Progenitor cell of endocrine pancreas (in vitro differentiated cells): ENCODE results near the gene EGFL8. TPM values are rescaled to one million over a fixed set of nuclear protein-coding genes. Genes with fewer than 3 reads are reported as not detected.
A peak's percentile ranks its signal among the peaks of the same experiment; 100 is the strongest.

ENCODE experiments used
- DNase-seq: peaks from one replicate; pipeline ENCODE4 v3.0.0; 2021; ENCODE audit warnings: low spot score; ENCODE audit not compliant: unreplicated experiment
- H3K27ac Mint-ChIP-seq: 2 replicates; pipeline ENCODE4 v1.8.0; 2021; ENCODE audit warnings: mild to moderate bottlenecking, moderate library complexity, mixed read lengths
- H3K27me3 Mint-ChIP-seq: 2 replicates; pipeline ENCODE4 v1.8.0; 2021; ENCODE audit warnings: mixed read lengths
- H3K36me3 Mint-ChIP-seq: 2 replicates; pipeline ENCODE4 v1.8.0; 2022; ENCODE audit warnings: mixed read lengths; ENCODE audit not compliant: insufficient read depth
- H3K4me1 Mint-ChIP-seq: 2 replicates; pipeline ENCODE4 v1.8.0; 2021; ENCODE audit warnings: low read depth, mixed read lengths
- H3K4me3 Mint-ChIP-seq: 2 replicates; pipeline ENCODE4 v1.8.0; 2021; ENCODE audit warnings: low read depth, mild to moderate bottlenecking, moderate library complexity, mixed read lengths
- H3K9me3 Mint-ChIP-seq: 2 replicates; pipeline ENCODE4 v1.8.0; 2021; ENCODE audit warnings: low read depth, mixed read lengths
- CTCF ChIP-seq: fragments of 200-600 bp; sonication (generic); IDR thresholded peaks from one replicate; pipeline ENCODE4 v1.5.0; 2021; ENCODE audit warnings: antibody characterized with exemption, mild to moderate bottlenecking; ENCODE audit not compliant: unreplicated experiment
- total RNA-seq: library from RNA; stranded (reverse); gene quantifications from 2 replicates; pipeline ENCODE4 v1.2.1, GENCODE V29; 2021

EGFL8 gene
- total RNA-seq, 1 donor from 2014 or later: 83.1 TPM

- peak within 1 kb of the TSS; percentile 98 for H3K27ac Mint-ChIP-seq
- peaks cover 13% of the 10 kb centered on the region for H3K27me3 Mint-ChIP-seq
- H3K4me3 Mint-ChIP-seq: peak within 1 kb of the TSS; percentile 99
Observed at GRCh38 chr6:32153564-32154513, 10.6 kb upstream of the EGFL8 start, which contains the start of gene PPT2. PPT2 (plus strand) TSS chr6:32154141; CDS start chr6:32154595, 454 bp downstream.

DNA sequence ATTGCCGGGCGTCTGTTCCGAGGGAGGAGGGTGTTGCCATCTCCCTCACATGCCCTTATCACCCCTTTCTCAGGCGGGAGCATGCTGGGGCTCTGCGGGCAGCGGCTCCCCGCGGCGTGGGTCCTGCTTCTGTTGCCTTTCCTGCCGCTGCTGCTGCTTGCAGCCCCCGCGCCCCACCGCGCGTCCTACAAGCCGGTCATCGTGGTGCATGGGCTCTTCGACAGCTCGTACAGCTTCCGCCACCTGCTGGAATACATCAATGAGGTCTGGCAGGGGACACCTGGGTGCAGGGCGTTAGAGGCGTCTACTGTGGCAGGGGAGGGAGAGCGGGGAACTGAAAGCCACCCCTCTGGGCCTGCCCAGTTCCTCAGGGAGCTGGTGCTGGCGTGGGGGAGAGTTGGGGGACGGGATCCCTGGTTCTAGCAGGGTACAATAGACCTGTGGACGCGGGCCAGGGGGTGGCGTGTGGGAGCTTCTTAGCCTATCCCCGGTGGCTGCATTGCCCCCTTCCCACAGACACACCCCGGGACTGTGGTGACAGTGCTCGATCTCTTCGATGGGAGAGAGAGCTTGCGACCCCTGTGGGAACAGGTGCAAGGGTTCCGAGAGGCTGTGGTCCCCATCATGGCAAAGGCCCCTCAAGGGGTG, 9.8 kb upstream of the EGFL8 start:
- no peaks in the 10 kb centered on the region for H3K9me3 Mint-ChIP-seq
- peak overlapping the region; percentile 98 for H3K27ac Mint-ChIP-seq
- peaks cover 17% of the 10 kb centered on the region for H3K36me3 Mint-ChIP-seq
- peak overlapping the region; percentile 99 for H3K4me3 Mint-ChIP-seq
- peak; percentile 59 for DNase-seq
- peaks cover 28% of the 10 kb centered on the region for H3K4me1 Mint-ChIP-seq
- TF ChIP-seq CTCF: peak; percentile 63
- peaks cover 13% of the 10 kb centered on the region for H3K27me3 Mint-ChIP-seq

More at GRCh38 chr6:32153564-32154513, 10.6 kb upstream of the EGFL8 start, which contains the start of gene PPT2:
- peak; percentile 38 for TF ChIP-seq CTCF
- DNase-seq: peak; percentile 75
- peaks cover 28% of the 10 kb centered on the region for H3K4me1 Mint-ChIP-seq
- H3K9me3 Mint-ChIP-seq: no peaks in the 10 kb centered on the region
- H3K36me3 Mint-ChIP-seq: peaks cover 17% of the 10 kb centered on the region

- no peak for TF ChIP-seq CTCF
- Mint-ChIP-seq H3K4me3 (no peak overlapping the region), H3K36me3 (peaks cover 16% of the 10 kb centered on the region), H3K27me3 (no peaks in the 10 kb centered on the region), H3K9me3 (no peaks in the 10 kb centered on the region), H3K27ac (no peak overlapping the region), H3K4me1 (peaks cover 28% of the 10 kb centered on the region)
- DNase-seq: no peak
Observed at GRCh38 chr6:32156891-32157290, 7.5 kb upstream of the EGFL8 start.

DNA sequence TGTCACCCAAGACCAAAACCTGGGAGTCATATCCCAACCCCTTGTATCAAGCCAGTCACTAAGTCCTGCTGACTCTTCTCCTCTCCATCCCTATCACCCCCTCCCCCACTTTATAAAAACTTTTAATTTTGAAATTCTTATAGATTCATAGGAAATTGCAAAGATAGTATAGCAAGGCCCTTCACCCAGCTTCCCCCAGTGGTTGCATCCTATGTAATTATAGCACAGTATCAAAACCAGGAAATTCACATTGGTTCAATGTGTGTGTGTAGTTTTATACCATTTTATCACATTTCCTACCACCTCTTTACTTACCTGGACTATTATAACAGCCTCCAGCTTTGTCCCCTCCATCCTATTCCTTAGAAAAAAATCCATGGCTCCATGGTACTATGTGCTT, 6.3 kb upstream of the EGFL8 start:
- H3K4me3 Mint-ChIP-seq: no peak overlapping the region
- no peaks in the 10 kb centered on the region for H3K27me3 Mint-ChIP-seq
- no peak overlapping the region for H3K27ac Mint-ChIP-seq
- no peaks in the 10 kb centered on the region for H3K9me3 Mint-ChIP-seq
- TF ChIP-seq CTCF: no peak
- peaks cover 23% of the 10 kb centered on the region for H3K36me3 Mint-ChIP-seq
- no peak for DNase-seq
- peaks cover 18% of the 10 kb centered on the region for H3K4me1 Mint-ChIP-seq

GRCh38 chr6:32163559-32164258, 686 bp upstream of the EGFL8 start:
- peaks cover 24% of the 10 kb centered on the region for H3K4me1 Mint-ChIP-seq
- H3K9me3 Mint-ChIP-seq: no peaks in the 10 kb centered on the region
- no peak overlapping the region for H3K27ac Mint-ChIP-seq
- no peak for TF ChIP-seq CTCF
- H3K4me3 Mint-ChIP-seq: no peak overlapping the region
- no peak for DNase-seq
- H3K36me3 Mint-ChIP-seq: peaks cover 25% of the 10 kb centered on the region
- H3K27me3 Mint-ChIP-seq: no peaks in the 10 kb centered on the region
